OCI-LY7 (cell line): Measurements from ENCODE around the gene TUFM. TPM values are rescaled to one million over a fixed set of nuclear protein-coding genes. Genes with fewer than 3 reads are reported as not detected.

ENCODE experiments used
- BruUV-seq: library from RNA; stranded (reverse); fragments of 400-500 nt; replicated peaks from 2 replicates; lab custom pipeline; 2021; lab: Mats Ljungman, UMichigan
- CTCF ChIA-PET: fragments of 300-600 bp; sonication (Branson Sonifier 250); formaldehyde crosslinking; loops from one replicate; lab custom pipeline; 2022; ENCODE audit warnings: antibody characterized with exemption; ENCODE audit not compliant: unreplicated experiment; lab: Charles Lee
- POLR2A ChIA-PET: fragments of 300-600 bp; sonication (Branson Sonifier 250); formaldehyde crosslinking; loops from one replicate; lab custom pipeline; 2022; ENCODE audit warnings: antibody characterized with exemption; lab: Charles Lee
- DNase-seq: peaks from one replicate; pipeline ENCODE4 v3.0.0-alpha.2; 2015; ENCODE audit warnings: low spot score
- H2AFZ ChIP-seq: fragments of 200-600 bp; sonication (generic), shearing (Covaris generic); 2 replicates; pipeline ENCODE4 v1.6.1; 2014; ENCODE audit warnings: mild to moderate bottlenecking, antibody characterized with exemption, low read length, moderate library complexity
- H3K27ac ChIP-seq: fragments of 200-600 bp; sonication (generic); 2 replicates; pipeline ENCODE4 v1.5.1; 2014; ENCODE audit warnings: mixed run types, low read depth, mild to moderate bottlenecking, moderate library complexity, low read length, inconsistent platforms; ENCODE audit not compliant: poor library complexity, severe bottlenecking
- H3K36me3 ChIP-seq: fragments of 200-600 bp; sonication (generic); 2 replicates; pipeline ENCODE4 v1.6.1; 2014; ENCODE audit warnings: mild to moderate bottlenecking, antibody characterized with exemption, low read length, moderate library complexity, mixed read lengths; ENCODE audit not compliant: insufficient read depth
- H3K4me1 ChIP-seq: fragments of 200-600 bp; sonication (generic); 2 replicates; pipeline ENCODE4 v1.5.1; 2014; ENCODE audit warnings: mild to moderate bottlenecking, low read length; ENCODE audit not compliant: insufficient read depth, poor library complexity, severe bottlenecking
- H3K4me2 ChIP-seq: fragments of 200-600 bp; sonication (generic); 2 replicates; pipeline ENCODE4 v1.6.1; 2014; ENCODE audit warnings: mild to moderate bottlenecking, low read length
- H3K4me3 ChIP-seq: fragments of 200-600 bp; sonication (generic); 2 replicates; pipeline ENCODE4 v1.5.1; 2014; ENCODE audit warnings: mild to moderate bottlenecking, low read depth, low read length; ENCODE audit not compliant: poor library complexity, severe bottlenecking
- H3K79me2 ChIP-seq: fragments of 200-600 bp; sonication (generic); 2 replicates; pipeline ENCODE4 v1.6.1; 2016; ENCODE audit warnings: low read depth, mild to moderate bottlenecking, low read length, moderate library complexity, mixed read lengths; ENCODE audit not compliant: insufficient read depth
- H3K9me2 ChIP-seq: fragments of 200-600 bp; sonication (generic); 2 replicates; pipeline ENCODE4 v1.6.1; 2016; ENCODE audit warnings: mild to moderate bottlenecking, low read length, mixed read lengths; ENCODE audit not compliant: insufficient read depth
- H3K9me3 ChIP-seq: fragments of 200-600 bp; sonication (generic); 2 replicates; pipeline ENCODE4 v1.6.1; 2014; ENCODE audit warnings: mild to moderate bottlenecking, mixed run types, low read length, mixed read lengths
- H4K20me1 ChIP-seq: fragments of 200-600 bp; sonication (generic); 2 replicates; pipeline ENCODE4 v1.6.1; 2014; ENCODE audit warnings: mild to moderate bottlenecking, antibody characterized with exemption, low read length, moderate library complexity, mixed read lengths; ENCODE audit not compliant: insufficient read depth
- EZH2phosphoT487 ChIP-seq: fragments of 200-600 bp; sonication (generic); IDR thresholded peaks from 2 replicates; pipeline ENCODE4 v1.6.1; 2018; ENCODE audit warnings: low read depth, borderline replicate concordance, mild to moderate bottlenecking, mixed run types, antibody characterized with exemption, low read length, moderate library complexity, mixed read lengths
- intact Hi-C: fragments of 100-400 bp; cut with micrococcal nuclease; formaldehyde crosslinking; loops from one replicate; pipeline ENCODE4 v1.10.0; 2022; ENCODE audit not compliant: unreplicated experiment
- total RNA-seq, 2 experiments: library from RNA; depleted of rRNA in 1 of 2; stranded (reverse); fragments of >200 nt in 1 of 2; shearing (Covaris generic) in 1 of 2; gene quantifications; 2 replicates each; pipeline ENCODE4 v1.2.3, GENCODE V29; 2014 to 2022
- TF ChIP-seq, protein P1 (sequence below): fragments of 200-600 bp; sonication (generic); conservative IDR thresholded peaks from 2 replicates; pipeline ENCODE4 v1.5.1; 2014; ENCODE audit warnings: mild to moderate bottlenecking, antibody characterized with exemption, low read length, moderate library complexity, mixed read lengths

The TUFM gene
- total RNA-seq, 2 experiments from 2014 or later: 184 to 211 TPM

DNA sequence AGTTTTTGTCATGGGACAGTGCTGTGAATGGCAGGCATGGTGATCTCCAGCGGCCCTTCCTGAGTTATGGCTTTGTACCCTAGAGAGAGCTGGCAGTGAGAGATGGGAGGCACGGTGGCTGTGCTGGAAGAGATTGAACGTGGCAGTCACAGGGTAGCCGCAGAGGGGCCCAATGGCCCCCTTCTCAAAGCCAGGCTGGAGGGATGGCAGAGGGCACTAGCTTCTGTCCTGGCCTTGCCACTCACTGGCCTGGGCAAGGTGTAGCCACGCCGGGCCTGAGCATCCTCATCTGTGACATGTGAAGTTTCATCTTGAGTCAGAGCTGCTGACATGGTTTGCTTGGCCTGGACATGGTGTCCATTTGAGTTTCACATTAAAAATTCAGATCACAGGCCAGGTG, 28.3 kb upstream of the TUFM start:
- POLR2A ChIA-PET: no interaction called here
- H3K4me3 ChIP-seq: no peak overlapping the region
- H3K27ac ChIP-seq: no peak overlapping the region
- H3K9me2 ChIP-seq: no peaks in the 10 kb centered on the region
- no peaks in the 10 kb centered on the region for H4K20me1 ChIP-seq
- H3K79me2 ChIP-seq: peaks cover 6% of the 10 kb centered on the region; the same call in 1 of the 2 replicates
- DNase-seq: no peak
- no peak overlapping the region for H2AFZ ChIP-seq
- H3K36me3 ChIP-seq: peaks cover 48% of the 10 kb centered on the region
- no peaks in the 10 kb centered on the region for H3K9me3 ChIP-seq
- TF ChIP-seq, protein P1, sequence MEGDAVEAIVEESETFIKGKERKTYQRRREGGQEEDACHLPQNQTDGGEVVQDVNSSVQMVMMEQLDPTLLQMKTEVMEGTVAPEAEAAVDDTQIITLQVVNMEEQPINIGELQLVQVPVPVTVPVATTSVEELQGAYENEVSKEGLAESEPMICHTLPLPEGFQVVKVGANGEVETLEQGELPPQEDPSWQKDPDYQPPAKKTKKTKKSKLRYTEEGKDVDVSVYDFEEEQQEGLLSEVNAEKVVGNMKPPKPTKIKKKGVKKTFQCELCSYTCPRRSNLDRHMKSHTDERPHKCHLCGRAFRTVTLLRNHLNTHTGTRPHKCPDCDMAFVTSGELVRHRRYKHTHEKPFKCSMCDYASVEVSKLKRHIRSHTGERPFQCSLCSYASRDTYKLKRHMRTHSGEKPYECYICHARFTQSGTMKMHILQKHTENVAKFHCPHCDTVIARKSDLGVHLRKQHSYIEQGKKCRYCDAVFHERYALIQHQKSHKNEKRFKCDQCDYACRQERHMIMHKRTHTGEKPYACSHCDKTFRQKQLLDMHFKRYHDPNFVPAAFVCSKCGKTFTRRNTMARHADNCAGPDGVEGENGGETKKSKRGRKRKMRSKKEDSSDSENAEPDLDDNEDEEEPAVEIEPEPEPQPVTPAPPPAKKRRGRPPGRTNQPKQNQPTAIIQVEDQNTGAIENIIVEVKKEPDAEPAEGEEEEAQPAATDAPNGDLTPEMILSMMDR: no peak
- TF ChIP-seq EZH2phosphoT487: no peak
- intact Hi-C loops: loop anchor here (10.0 kb wide), 1 partner anchor 1880 kb away; no protein-coding TSS in a partner anchor
- BruUV-seq: no TSS peak
- peaks cover 18% of the 10 kb centered on the region for H3K4me1 ChIP-seq
- no peak overlapping the region for H3K4me2 ChIP-seq
- CTCF ChIA-PET: interaction anchor here (0.8 kb wide), 1 partner anchor 71 kb away, joined by 3 read pairs; no protein-coding TSS in a partner anchor

GRCh38 chr16:28873543-28874201, 27.5 kb upstream of the TUFM start:
- ChIA-PET POLR2A (no interaction called here), CTCF (interaction anchor here (0.8 kb wide), 1 partner anchor 72 kb away, joined by 3 read pairs; no protein-coding TSS in a partner anchor)
- intact Hi-C loops: loop anchor here (10.0 kb wide), 1 partner anchor 1881 kb away; no protein-coding TSS in a partner anchor
- TSS peak; percentile 87 for BruUV-seq
- Histone ChIP-seq H3K9me3 (no peaks in the 10 kb centered on the region), H3K4me2 (no peak overlapping the region), H3K36me3 (peaks cover 55% of the 10 kb centered on the region), H3K4me1 (peaks cover 16% of the 10 kb centered on the region), H3K9me2 (no peaks in the 10 kb centered on the region), H2AFZ (no peak overlapping the region), H3K79me2 (peaks cover under 1% of the 10 kb centered on the region; the same call in 1 of the 2 replicates), H4K20me1 (no peaks in the 10 kb centered on the region), H3K27ac (no peak overlapping the region), H3K4me3 (no peak overlapping the region)
- peak; percentile 50 for DNase-seq
- TF ChIP-seq, protein P1: peak; percentile 79
- TF ChIP-seq EZH2phosphoT487: no peak

GRCh38 chr16:28872952-28873351, 26.8 kb upstream of the TUFM start:
- Histone ChIP-seq H2AFZ (no peak overlapping the region), H3K4me2 (no peak overlapping the region), H3K36me3 (peaks cover 58% of the 10 kb centered on the region), H3K4me1 (peaks cover 9% of the 10 kb centered on the region), H3K4me3 (no peak overlapping the region), H3K9me2 (no peaks in the 10 kb centered on the region), H4K20me1 (no peaks in the 10 kb centered on the region), H3K9me3 (no peaks in the 10 kb centered on the region), H3K79me2 (no peaks in the 10 kb centered on the region), H3K27ac (no peak overlapping the region)
- ChIA-PET CTCF (no interaction called here), POLR2A (no interaction called here)
- intact Hi-C loops: loop anchor here (10.0 kb wide), 1 partner anchor 1882 kb away; no protein-coding TSS in a partner anchor
- no peak for DNase-seq
- no TSS peak for BruUV-seq
- TF ChIP-seq, protein P1: no peak
- TF ChIP-seq EZH2phosphoT487: no peak
